Measurements from ENCODE around the gene SLIT3.

The SLIT3 gene

DNA sequence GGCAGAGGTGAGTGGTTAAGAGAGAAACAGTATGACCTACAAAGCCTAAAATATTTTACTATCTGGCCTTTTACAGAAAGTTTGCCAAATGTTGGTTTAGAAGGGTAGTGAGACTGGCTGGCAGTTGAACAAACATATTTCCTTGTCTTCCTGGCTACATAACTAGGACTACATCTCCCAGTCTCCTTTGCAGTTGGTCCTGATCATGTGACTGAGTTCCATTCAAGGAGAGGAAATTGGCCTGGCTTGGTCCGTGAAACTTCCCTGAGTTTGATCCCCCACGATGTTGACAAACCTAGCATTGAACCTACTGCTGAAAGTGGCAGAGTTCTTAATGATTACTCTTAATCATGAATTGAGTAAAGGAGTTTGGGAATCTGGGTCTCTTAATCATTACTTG, 280.8 kb downstream of the SLIT3 start:
- H3K36me3 ChIP-seq (ENCODE audit: insufficient read depth, low read length) = no peaks in the 10 kb centered on the region
- DNase-seq (no peak), ATAC-seq (ENCODE audit: insufficient read depth, low read depth) (no peak)
- H3K4me1 ChIP-seq (ENCODE audit: insufficient read depth, low read length) = no peaks in the 10 kb centered on the region
- no peak overlapping the region for H3K27ac ChIP-seq (ENCODE audit: low read length)
- peaks cover 33% of the 10 kb centered on the region for H3K27me3 ChIP-seq (ENCODE audit: insufficient read depth, low read length, poor library complexity)
- no peaks in the 10 kb centered on the region for H4K20me1 ChIP-seq (ENCODE audit: insufficient read depth, low read length)
- H3K9ac ChIP-seq (ENCODE audit: low read depth, low read length) = no peak overlapping the region
- no peaks in the 10 kb centered on the region for H3K9me3 ChIP-seq (ENCODE audit: insufficient read depth, low read length, severe bottlenecking)
- no peak overlapping the region for H2AFZ ChIP-seq (ENCODE audit: low read depth, low read length)
- no peak for TF ChIP-seq EZH2 (IDR thresholded peaks at IDR 0.05; ENCODE audit: borderline replicate concordance, low read depth, low read length, severe bottlenecking)
- TF ChIP-seq CTCF (IDR thresholded peaks at IDR 0.05; ENCODE audit: borderline replicate concordance, extremely low read depth, low read length, poor library complexity, severe bottlenecking) = no peak
- no peaks in the 10 kb centered on the region for H3K79me2 ChIP-seq (ENCODE audit: insufficient read depth, low read length)
- H3K4me3 ChIP-seq (ENCODE audit: low read depth in 1 of 2, low read length in 2 of 2) = no peak overlapping the region
- no peak overlapping the region for H3K4me2 ChIP-seq (ENCODE audit: insufficient read depth, low read length)

GRCh38 chr5:169018925-169019324, 282.0 kb downstream of the SLIT3 start:
- Histone ChIP-seq H3K27me3 (ENCODE audit: insufficient read depth, low read length, poor library complexity) (peaks cover 32% of the 10 kb centered on the region), H4K20me1 (ENCODE audit: insufficient read depth, low read length) (no peaks in the 10 kb centered on the region), H3K36me3 (ENCODE audit: insufficient read depth, low read length) (no peaks in the 10 kb centered on the region), H3K27ac (ENCODE audit: low read length) (no peak overlapping the region), H3K9me3 (ENCODE audit: insufficient read depth, low read length, severe bottlenecking) (no peaks in the 10 kb centered on the region), H3K4me3 (ENCODE audit: low read depth in 1 of 2, low read length in 2 of 2) (no peak overlapping the region), H3K4me1 (ENCODE audit: insufficient read depth, low read length) (no peaks in the 10 kb centered on the region), H3K79me2 (ENCODE audit: insufficient read depth, low read length) (no peaks in the 10 kb centered on the region), H3K4me2 (ENCODE audit: insufficient read depth, low read length) (no peak overlapping the region), H3K9ac (ENCODE audit: low read depth, low read length) (no peak overlapping the region), H2AFZ (ENCODE audit: low read depth, low read length) (no peak overlapping the region)
- TF ChIP-seq EZH2 (IDR thresholded peaks at IDR 0.05; ENCODE audit: borderline replicate concordance, low read depth, low read length, severe bottlenecking) = no peak
- TF ChIP-seq CTCF (IDR thresholded peaks at IDR 0.05; ENCODE audit: borderline replicate concordance, extremely low read depth, low read length, poor library complexity, severe bottlenecking) = no peak
- DNase-seq (no peak), ATAC-seq (ENCODE audit: insufficient read depth, low read depth) (no peak)

DNA sequence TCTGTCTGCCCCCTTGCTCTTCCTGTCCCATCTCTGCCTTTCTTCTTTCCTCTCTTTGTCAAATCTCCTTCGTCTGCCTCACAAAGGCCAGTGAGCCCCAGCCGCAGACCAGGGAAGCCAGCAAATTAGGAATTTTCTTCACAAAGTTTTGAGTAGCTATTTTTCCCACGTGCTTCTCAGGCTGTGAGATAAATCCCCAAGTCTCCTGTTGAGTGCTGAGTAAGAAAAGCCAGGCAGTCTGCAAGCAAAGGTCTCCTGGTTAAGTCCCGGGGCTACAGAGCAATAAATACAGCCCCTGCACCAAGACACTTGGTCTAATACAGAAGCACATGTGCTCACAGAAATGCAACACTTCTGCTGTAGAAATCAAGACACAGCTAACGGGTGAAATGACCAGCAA, 284.9 kb downstream of the SLIT3 start:
- H3K27ac ChIP-seq (ENCODE audit: low read length) = no peak overlapping the region
- peaks cover 23% of the 10 kb centered on the region for H3K27me3 ChIP-seq (ENCODE audit: insufficient read depth, low read length, poor library complexity)
- no peaks in the 10 kb centered on the region for H3K79me2 ChIP-seq (ENCODE audit: insufficient read depth, low read length)
- H2AFZ ChIP-seq (ENCODE audit: low read depth, low read length) = no peak overlapping the region
- no peaks in the 10 kb centered on the region for H3K36me3 ChIP-seq (ENCODE audit: insufficient read depth, low read length)
- H3K4me2 ChIP-seq (ENCODE audit: insufficient read depth, low read length) = no peak overlapping the region
- no peaks in the 10 kb centered on the region for H3K4me1 ChIP-seq (ENCODE audit: insufficient read depth, low read length)
- H3K4me3 ChIP-seq (ENCODE audit: low read depth in 1 of 2, low read length in 2 of 2) = no peak overlapping the region
- no peaks in the 10 kb centered on the region for H4K20me1 ChIP-seq (ENCODE audit: insufficient read depth, low read length)
- H3K9ac ChIP-seq (ENCODE audit: low read depth, low read length) = no peak overlapping the region
- no peaks in the 10 kb centered on the region for H3K9me3 ChIP-seq (ENCODE audit: insufficient read depth, low read length, severe bottlenecking)
- no peak for DNase-seq
- TF ChIP-seq CTCF (IDR thresholded peaks at IDR 0.05; ENCODE audit: borderline replicate concordance, extremely low read depth, low read length, poor library complexity, severe bottlenecking) = no peak
- TF ChIP-seq EZH2 (IDR thresholded peaks at IDR 0.05; ENCODE audit: borderline replicate concordance, low read depth, low read length, severe bottlenecking) = no peak
- ATAC-seq (ENCODE audit: insufficient read depth, low read depth) = no peak

GRCh38 chr5:169013846-169014245, 287.1 kb downstream of the SLIT3 start:
- Histone ChIP-seq H3K4me3 (ENCODE audit: low read depth in 1 of 2, low read length in 2 of 2) (no peak overlapping the region), H3K9me3 (ENCODE audit: insufficient read depth, low read length, severe bottlenecking) (no peaks in the 10 kb centered on the region), H3K27me3 (ENCODE audit: insufficient read depth, low read length, poor library complexity) (peaks cover 22% of the 10 kb centered on the region), H2AFZ (ENCODE audit: low read depth, low read length) (no peak overlapping the region), H3K4me2 (ENCODE audit: insufficient read depth, low read length) (no peak overlapping the region), H3K36me3 (ENCODE audit: insufficient read depth, low read length) (no peaks in the 10 kb centered on the region), H3K27ac (ENCODE audit: low read length) (no peak overlapping the region), H4K20me1 (ENCODE audit: insufficient read depth, low read length) (no peaks in the 10 kb centered on the region), H3K4me1 (ENCODE audit: insufficient read depth, low read length) (no peaks in the 10 kb centered on the region), H3K79me2 (ENCODE audit: insufficient read depth, low read length) (no peaks in the 10 kb centered on the region), H3K9ac (ENCODE audit: low read depth, low read length) (no peak overlapping the region)
- TF ChIP-seq CTCF (IDR thresholded peaks at IDR 0.05; ENCODE audit: borderline replicate concordance, extremely low read depth, low read length, poor library complexity, severe bottlenecking) (no peak), EZH2 (IDR thresholded peaks at IDR 0.05; ENCODE audit: borderline replicate concordance, low read depth, low read length, severe bottlenecking) (no peak)
- no peak for ATAC-seq (ENCODE audit: insufficient read depth, low read depth)
- no peak for DNase-seq

Data from DND-41 (cell line).